ENCODE data around the gene SLC40A1. TPM values are rescaled to one million over a fixed set of nuclear protein-coding genes. Genes with fewer than 3 reads are reported as not detected.

The SLC40A1 gene, protein sequence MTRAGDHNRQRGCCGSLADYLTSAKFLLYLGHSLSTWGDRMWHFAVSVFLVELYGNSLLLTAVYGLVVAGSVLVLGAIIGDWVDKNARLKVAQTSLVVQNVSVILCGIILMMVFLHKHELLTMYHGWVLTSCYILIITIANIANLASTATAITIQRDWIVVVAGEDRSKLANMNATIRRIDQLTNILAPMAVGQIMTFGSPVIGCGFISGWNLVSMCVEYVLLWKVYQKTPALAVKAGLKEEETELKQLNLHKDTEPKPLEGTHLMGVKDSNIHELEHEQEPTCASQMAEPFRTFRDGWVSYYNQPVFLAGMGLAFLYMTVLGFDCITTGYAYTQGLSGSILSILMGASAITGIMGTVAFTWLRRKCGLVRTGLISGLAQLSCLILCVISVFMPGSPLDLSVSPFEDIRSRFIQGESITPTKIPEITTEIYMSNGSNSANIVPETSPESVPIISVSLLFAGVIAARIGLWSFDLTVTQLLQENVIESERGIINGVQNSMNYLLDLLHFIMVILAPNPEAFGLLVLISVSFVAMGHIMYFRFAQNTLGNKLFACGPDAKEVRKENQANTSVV
- total RNA-seq (2021; fragmentation: NEBNext Ultra II Directional; extraction: Animal tissue kit (Norgen Biotek cat#: 25700)) (not detected in 2 replicates), polyA plus RNA-seq (2011; rRNA removed) (0.03 TPM in 1 of 2 replicates, not detected in the other), polyA minus RNA-seq (2011; rRNA and poly(A)+ RNA removed) (0.05 TPM in 1 of 2 replicates, not detected in the other)
- not detected for polyA plus RNA-seq (2011; cell fraction: cytosol; rRNA removed)
- not detected for polyA plus RNA-seq (2011; cell fraction: nucleus; rRNA removed)
- polyA plus RNA-seq (2012, experiment 1 of 2) = 0.09 TPM in 1 of 4 replicates, not detected in the others
- polyA plus RNA-seq (2012, experiment 2 of 2) = not detected
- polyA plus RNA-seq (2013, experiment 1 of 2) = 0.10 TPM
- 0.04 TPM for polyA plus RNA-seq (2013, experiment 2 of 2)
- polyA minus RNA-seq (2011; cell fraction: cytosol; rRNA and poly(A)+ RNA removed) = not detected
- polyA minus RNA-seq (2011; cell fraction: nucleus; rRNA and poly(A)+ RNA removed) = not detected
- long read RNA-seq, experiment 1 = 0 reads
- long read RNA-seq, experiment 2 = 0 reads

DNA sequence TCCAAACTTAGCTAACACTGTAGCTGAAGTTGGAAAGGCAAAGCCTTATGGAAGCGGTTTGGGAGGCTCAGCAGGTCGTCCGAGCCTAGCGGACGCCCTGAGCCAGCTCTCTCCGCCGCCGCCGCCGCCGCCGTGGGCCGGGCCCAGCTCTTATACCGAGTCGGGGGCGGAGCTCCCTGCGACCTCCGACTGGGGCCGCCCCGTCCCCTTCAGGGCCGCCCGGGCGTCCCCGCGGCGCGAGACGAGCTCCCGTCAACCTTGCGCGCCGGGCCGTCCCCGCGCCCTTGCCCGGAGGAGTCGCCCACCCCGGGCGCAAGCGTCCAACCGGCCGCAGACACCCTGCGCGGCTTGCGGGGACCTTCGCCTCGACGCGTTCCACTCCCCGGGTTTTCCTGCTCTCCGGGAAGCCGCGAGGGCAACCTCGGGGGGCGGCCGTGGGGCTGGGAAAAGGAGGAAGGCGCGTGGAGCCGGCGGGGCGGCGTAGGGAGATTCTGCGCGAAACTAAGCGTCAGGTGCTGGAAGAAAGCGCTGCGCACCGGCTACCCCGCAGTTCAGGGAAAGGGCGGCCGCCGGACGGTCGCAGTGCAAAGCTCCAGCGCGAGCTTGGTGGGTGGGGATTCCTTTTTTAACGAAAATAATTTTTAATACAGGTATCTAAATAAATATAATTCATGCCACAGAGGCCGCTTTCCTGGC lies at the start of gene SLC40A1:
TSS of gene SLC40A1 (minus strand) at position 129 of the 696 bp plus-strand sequence. CDS start 326 bp downstream, outside the sequence.
- CTCF ChIA-PET (ENCODE audit: partially characterized antibody) = interaction anchor here (0.6 to 1.3 kb wide), 3 partner anchors 27 to 115 kb away, joined by 3 read pairs; no protein-coding TSS in a partner anchor
- Histone ChIP-seq H2BK5ac (ENCODE audit: low read depth, low read length) (no peak within 1 kb of the TSS), H2AFZ (ENCODE audit: low read length) (peak within 1 kb of the TSS; percentile 48; the same call in 1 of the 2 replicates), H3K4me3 (ENCODE audit: extremely low read depth in 1 of 4, insufficient read depth in 2 of 4, low read depth in 3 of 4, low read length in 4 of 4) (peak within 1 kb of the TSS; percentile 48 to 66 (median 52)), H2AK5ac (ENCODE audit: low read depth, low read length) (no peak within 1 kb of the TSS), H3K27me3 (replicated peaks in 1 of 4; ENCODE audit: control insufficient read depth in 3 of 4, extremely low read depth in 1 of 4, insufficient read depth in 3 of 4, low read length in 3 of 4) (peaks cover 52 to 85% (median 74%) of the 10 kb centered on the region in 4 experiments), H3K36me3 (ENCODE audit: control insufficient read depth in 2 of 4, insufficient read depth in 4 of 4, low read length in 3 of 4) (no peaks in the 10 kb centered on the region), H3K14ac (ENCODE audit: insufficient read length) (no peak within 1 kb of the TSS), H4K91ac (replicated peaks; ENCODE audit: insufficient read length, low read length) (no peak within 1 kb of the TSS), H3K23me2 (ENCODE audit: low read depth, low read length) (peaks cover 5% of the 10 kb centered on the region; the same call in 1 of the 2 replicates), H3K9me3 (ENCODE audit: insufficient read depth in 2 of 2, low read depth in 1 of 2, low read length in 1 of 2) (no peaks in the 10 kb centered on the region), H3K4me2 (ENCODE audit: insufficient read depth in 1 of 2, low read depth in 2 of 2, low read length in 2 of 2) (peak within 1 kb of the TSS; percentile 87 to 93), H3K4ac (replicated peaks; ENCODE audit: insufficient read length, low read depth, low read length) (no peak within 1 kb of the TSS), H3K18ac (ENCODE audit: extremely low read depth, low read length) (no peak within 1 kb of the TSS), H4K8ac (ENCODE audit: extremely low read depth, insufficient read depth, low read length) (no peak within 1 kb of the TSS), H3K79me2 (ENCODE audit: control insufficient read depth in 1 of 2, insufficient read depth in 2 of 2, low read length in 2 of 2) (no peaks in the 10 kb centered on the region), H4K5ac (ENCODE audit: insufficient read length, low read depth, low read length) (no peak within 1 kb of the TSS), H4K20me1 (replicated peaks in 1 of 2; ENCODE audit: control insufficient read depth in 1 of 2, insufficient read depth in 2 of 2, low read length in 2 of 2) (peaks cover 4% of the 10 kb centered on the region in 2 experiments), H3K23ac (ENCODE audit: insufficient read length) (no peak within 1 kb of the TSS), H3K79me1 (ENCODE audit: low read depth, low read length) (no peaks in the 10 kb centered on the region), H3K9ac (replicated peaks in 1 of 4; ENCODE audit: extremely low read depth in 1 of 4, low read depth in 3 of 4, low read length in 3 of 4) (no peak within 1 kb of the TSS), H3K27ac (ENCODE audit: low read depth, low read length) (no peak within 1 kb of the TSS), H3K56ac (replicated peaks; ENCODE audit: insufficient read length, low read depth, low read length) (no peak within 1 kb of the TSS), H2BK20ac (ENCODE audit: low read length) (no peak within 1 kb of the TSS), H3K4me1 (replicated peaks in 1 of 4; ENCODE audit: control insufficient read depth in 3 of 4, insufficient read depth in 4 of 4, low read length in 3 of 4) (peaks cover 3 to 8% (median 4%) of the 10 kb centered on the region in 4 experiments; a peak in 5 of 7 replicates), H2BK120ac (replicated peaks; ENCODE audit: low read depth, low read length) (no peak within 1 kb of the TSS), H2BK15ac (ENCODE audit: low read length) (no peak within 1 kb of the TSS), H2BK12ac (ENCODE audit: low read depth, low read length) (no peak within 1 kb of the TSS)
- DNase-seq (ENCODE audit: low read depth in 1 of 2, low spot score in 2 of 2) (peak in 1 of 2 experiments; percentile 68), FAIRE-seq (no peak)
- POLR2A ChIA-PET (ENCODE audit: partially characterized antibody) = no interaction called here
- 1% methylated on average over 40 of the region's 78 CpGs; no CpG with 5 or more reads in 1 of the 2 experiments for WGBS, 2 experiments (ENCODE audit: extremely low coverage in 1 of 2, insufficient coverage in 1 of 2, insufficient read length in 1 of 2, insufficient replicate concordance in 2 of 2, low coverage in 1 of 2, low lambda C conversion rate in 2 of 2, missing lambda C conversion rate in 1 of 2)
- TF ChIP-seq SUZ12 (IDR thresholded peaks at IDR 0.05; ENCODE audit: low read length) (peak; percentile 37; the same call in 1 of the 2 replicates), EZH2 (IDR thresholded peaks at IDR 0.05; ENCODE audit: low read depth, low read length, severe bottlenecking) (peak; percentile 78), EP300 (IDR thresholded peaks at IDR 0.05; ENCODE audit: borderline replicate concordance in 1 of 2, low read depth in 2 of 2, low read length in 2 of 2) (peak in 1 of 2 experiments; percentile 6; a peak in 1 of 3 replicates), RXRA (IDR thresholded peaks at IDR 0.05; ENCODE audit: insufficient read depth, low read depth, low read length) (no peak), ASH2L (IDR thresholded peaks at IDR 0.05; ENCODE audit: low read length) (peak; percentile 27), KDM4A (IDR thresholded peaks at IDR 0.05; ENCODE audit: low read depth, low read length, severe bottlenecking) (peak; percentile 71)

Measured in H1 (cell line).